ENCODE measurements around the gene DCBLD2. TPM values are rescaled to one million over a fixed set of nuclear protein-coding genes. Genes with fewer than 3 reads are reported as not detected.

Gene DCBLD2
- total and polyA plus RNA-seq, 2 of the 13 experiments (the other 11 are each of a cell fraction or from before 2014, with no cell fraction given): 43.8 to 56.9 TPM

GRCh38 chr3:98784666-98785600 is 116.6 kb downstream of the DCBLD2 start:
- no peaks in the 10 kb centered on the region for H3K27me3 ChIP-seq (ENCODE audit: control insufficient read depth in 1 of 2, insufficient read depth in 2 of 2, low read length in 2 of 2)
- no peak overlapping the region for H3K9ac ChIP-seq (ENCODE audit: insufficient read depth, low read depth, low read length)
- DNase-seq (ENCODE audit: low spot score) (peak; percentile 44), ATAC-seq (no peak), FAIRE-seq (no peak)
- BruUV-seq (replicated peaks): no TSS peak
- 39% methylated on average over 3 of the region's 3 CpGs for WGBS (ENCODE audit: low lambda C conversion rate)
- intact Hi-C loops (cut with micrococcal nuclease; ENCODE audit: unreplicated experiment) (loop anchor here (5.0 kb wide), 1 partner anchor 93 kb away; no protein-coding TSS in a partner anchor), in situ Hi-C loops (cut with HindIII; ENCODE audit: extremely low pct_ligation_motif_present, low pct_unique_long_range_greater_than_20kb) (no loop called here)
- no peak overlapping the region for H2AFZ ChIP-seq (ENCODE audit: low read length)
- CTCF ChIA-PET (ENCODE audit: low intra/inter-chr PET ratio, low total read pairs): no interaction called here
- peaks cover 83% of the 10 kb centered on the region for H3K4me1 ChIP-seq (ENCODE audit: insufficient read depth, low read length)
- POLR2A ChIA-PET: interaction anchor here (1.0 to 1.5 kb wide), 5 partner anchors 7 to 53 kb away, joined by 3 to 7 read pairs (median 3); no protein-coding TSS in a partner anchor
- peaks cover 2% of the 10 kb centered on the region for H3K79me2 ChIP-seq (ENCODE audit: insufficient read depth, low read length)
- H3K27ac ChIP-seq (ENCODE audit: extremely low read length, insufficient read depth, low read length): peak overlapping the region; percentile 70
- H3K4me2 ChIP-seq (ENCODE audit: low read depth, low read length): peak overlapping the region; percentile 14
- TF ChIP-seq ZNF710 (CRISPR knock-in tag; IDR thresholded peaks at IDR 0.05; ENCODE audit: borderline replicate concordance) (no peak), ZSCAN29 (CRISPR knock-in tag; conservative IDR thresholded peaks at IDR 0.05) (no peak), NCOA2 (CRISPR knock-in tag; IDR thresholded peaks at IDR 0.05) (0 out of 2 replicates have a peak, but pooled peaks have one; percentile 21), RFX5 (IDR thresholded peaks at IDR 0.05; ENCODE audit: low read depth, low read length) (no peak), CEBPB (IDR thresholded peaks at IDR 0.05; ENCODE audit: borderline replicate concordance, low read depth, low read length) (peak; percentile 85), ZNF362 (CRISPR knock-in tag; IDR thresholded peaks at IDR 0.05; ENCODE audit: borderline replicate concordance) (peak; percentile 81), EZH2 (conservative IDR thresholded peaks at IDR 0.05; ENCODE audit: low read depth, low read length) (no peak), SAP130 (CRISPR knock-in tag; IDR thresholded peaks at IDR 0.05; ENCODE audit: low read depth) (peak; percentile 42; the same call in 1 of the 2 replicates), EP300 (IDR thresholded peaks at IDR 0.05; ENCODE audit: low read depth in 2 of 2, low read length in 2 of 2) (peak in 1 of 2 experiments; percentile 19; a peak in 1 of 4 replicates), EP300 (CRISPR knock-in tag; IDR thresholded peaks at IDR 0.05; ENCODE audit: borderline replicate concordance) (no peak), HMG20A (CRISPR knock-in tag; IDR thresholded peaks at IDR 0.05; ENCODE audit: borderline replicate concordance) (0 out of 2 replicates have a peak, but pooled peaks have one; percentile 50), CEBPG (CRISPR knock-in tag; IDR thresholded peaks at IDR 0.05) (peak; percentile 81), NCOR1 (IDR thresholded peaks at IDR 0.05; ENCODE audit: borderline replicate concordance, low read length) (0 out of 2 replicates have a peak, but pooled peaks have one; percentile 10), ZNF274 (CRISPR knock-in tag; IDR thresholded peaks at IDR 0.05) (no peak), TARDBP (CRISPR knock-in tag; IDR thresholded peaks at IDR 0.05) (0 out of 2 replicates have a peak, but pooled peaks have one; percentile 8)
- no peaks in the 10 kb centered on the region for H4K20me1 ChIP-seq (ENCODE audit: insufficient read depth, low read length)
- no peaks in the 10 kb centered on the region for H3K9me3 ChIP-seq (ENCODE audit: low read length)
- H3K36me3 ChIP-seq (replicated peaks in 1 of 2; ENCODE audit: control insufficient read depth in 1 of 2, insufficient read depth in 2 of 2, low read length in 2 of 2): peaks cover 2 to 8% of the 10 kb centered on the region in 2 experiments; a peak in 3 of 5 replicates
- no peak overlapping the region; a peak in 1 of 6 replicates for H3K4me3 ChIP-seq (replicated peaks in 1 of 3; ENCODE audit: insufficient read depth in 1 of 3, low read depth in 2 of 3, low read length in 3 of 3)

All from HepG2 (cell line).